K562 (cell line): ENCODE data around the gene DAPK2. TPM values are rescaled to one million over a fixed set of nuclear protein-coding genes. Genes with fewer than 3 reads are reported as not detected.

ENCODE experiments used
- CCAR2 ChIP-seq: fragments of 200-400 bp; formaldehyde crosslinking; IDR thresholded peaks from 2 replicates; pipeline ENCODE4 v1.6.1; 2017; ENCODE audit warnings: mild to moderate bottlenecking, low read depth, low read length
- CHD2 ChIP-seq: IDR thresholded peaks from 2 replicates; pipeline ENCODE4 v1.6.1; 2011; ENCODE audit warnings: low read depth, low read length
- EP300 ChIP-seq: IDR thresholded peaks from 2 replicates; pipeline ENCODE4 v1.6.1; 2012; ENCODE audit warnings: low read length, improper control_type of control experiment
- GTF2A2 ChIP-seq: IDR thresholded peaks from 2 replicates; pipeline ENCODE4 v1.6.1; 2016; ENCODE audit warnings: mild to moderate bottlenecking, missing genetic modification characterization, missing compliant biosample characterization
- HOMEZ ChIP-seq: fragments of 250-450 bp; sonication (Bioruptor Pico); IDR thresholded peaks from 2 replicates; pipeline ENCODE4 v1.4.0; 2020; ENCODE audit warnings: mild to moderate bottlenecking, moderate library complexity
- KLF16 ChIP-seq: IDR thresholded peaks from 2 replicates; pipeline ENCODE4 v1.6.1; 2016; ENCODE audit warnings: antibody characterized with exemption
- NR0B1 ChIP-seq: fragments of 450-650 bp; IDR thresholded peaks from one replicate; pipeline ENCODE4 v1.6.1; 2018; ENCODE audit warnings: mild to moderate bottlenecking, moderate library complexity; ENCODE audit not compliant: partially characterized antibody
- POLR2G ChIP-seq: fragments of 200-400 bp; formaldehyde crosslinking; IDR thresholded peaks from 2 replicates; pipeline ENCODE4 v1.6.1; 2017; ENCODE audit warnings: low read depth, mild to moderate bottlenecking, antibody characterized with exemption, low read length, moderate library complexity
- SAFB2 ChIP-seq: fragments of 200-400 bp; formaldehyde crosslinking; IDR thresholded peaks from 2 replicates; pipeline ENCODE4 v1.6.1; 2018; ENCODE audit warnings: borderline replicate concordance, low read length, low read depth, moderate library complexity; ENCODE audit not compliant: severe bottlenecking
- TAF1 ChIP-seq: IDR thresholded peaks from 2 replicates; pipeline ENCODE4 v1.6.1; 2011; ENCODE audit warnings: mild to moderate bottlenecking, low read length, moderate library complexity; ENCODE audit not compliant: insufficient read depth, control insufficient read depth, severe bottlenecking; ENCODE audit errors: extremely low read depth
- ZBTB49 ChIP-seq: sonication (generic); formaldehyde crosslinking; IDR thresholded peaks from 2 replicates; pipeline ENCODE4 v1.8.0; 2022; ENCODE audit warnings: missing genetic modification reagents, mild to moderate bottlenecking, borderline replicate concordance
- ZEB2 ChIP-seq: fragments of 450-650 bp; IDR thresholded peaks from 2 replicates; pipeline ENCODE4 v1.6.1; 2016
- ZHX1 ChIP-seq: fragments of 150-350 bp; conservative IDR thresholded peaks from 2 replicates; pipeline ENCODE4 v1.6.1; 2014; ENCODE audit warnings: low read length
- ZNF589 ChIP-seq: fragments of 200-800 bp; sonication (Bioruptor generic); IDR thresholded peaks from 2 replicates; pipeline ENCODE4 v1.6.1; 2016; ENCODE audit warnings: low read depth, missing genetic modification characterization, missing compliant biosample characterization
- polyA plus RNA-seq, 8 experiments: library from polyadenylated mRNA; depleted of rRNA in 4 of 8; stranded (reverse) in 5 of 8; unstranded in 3 of 8; fragments of >200 nt; fragmentation: Nextera tagmentation in 2 of 8; fragmentation: Illumina TruSeq in 1 of 8; extraction: Ambion mirVana in 2 of 8; extraction: Trizol in 1 of 8; gene quantifications; 2 replicates each; pipeline versions ENCODE4 v1.2.1 to v1.2.3, GENCODE V29; 2011 to 2014; ENCODE audit warnings: inconsistent platforms in 1 of 8, missing spikeins in 1 of 8
- total RNA-seq, 7 experiments: library from RNA; depleted of rRNA in 6 of 7; stranded (reverse); fragments of >200 nt in 6 of 7; fragmentation: Illumina TruSeq in 2 of 7; extraction: Trizol in 2 of 7; gene quantifications; 2 replicates each; pipeline versions ENCODE4 v1.2.1 to v1.2.3, GENCODE V29; 2011 to 2021; ENCODE audit warnings: low replicate concordance in 1 of 7
- TF ChIP-seq, protein P1 (sequence below): fragments of 250-450 bp; sonication (Bioruptor Pico); IDR thresholded peaks from 2 replicates; pipeline ENCODE4 v1.5.1; 2021; ENCODE audit warnings: mild to moderate bottlenecking
- TF ChIP-seq, protein P2 (sequence below): fragments of 250-450 bp; sonication (Bioruptor Pico); IDR thresholded peaks from 2 replicates; pipeline ENCODE4 v1.8.0; 2022; ENCODE audit warnings: inconsistent platforms, mild to moderate bottlenecking, moderate library complexity, borderline replicate concordance

DAPK2 gene
- total and polyA plus RNA-seq, 9 of the 15 experiments (the other 6 are each of a cell fraction or from before 2014, with no cell fraction given) = 0.14 to 5.2 (median 2.2) TPM

- TF ChIP-seq, protein P1, sequence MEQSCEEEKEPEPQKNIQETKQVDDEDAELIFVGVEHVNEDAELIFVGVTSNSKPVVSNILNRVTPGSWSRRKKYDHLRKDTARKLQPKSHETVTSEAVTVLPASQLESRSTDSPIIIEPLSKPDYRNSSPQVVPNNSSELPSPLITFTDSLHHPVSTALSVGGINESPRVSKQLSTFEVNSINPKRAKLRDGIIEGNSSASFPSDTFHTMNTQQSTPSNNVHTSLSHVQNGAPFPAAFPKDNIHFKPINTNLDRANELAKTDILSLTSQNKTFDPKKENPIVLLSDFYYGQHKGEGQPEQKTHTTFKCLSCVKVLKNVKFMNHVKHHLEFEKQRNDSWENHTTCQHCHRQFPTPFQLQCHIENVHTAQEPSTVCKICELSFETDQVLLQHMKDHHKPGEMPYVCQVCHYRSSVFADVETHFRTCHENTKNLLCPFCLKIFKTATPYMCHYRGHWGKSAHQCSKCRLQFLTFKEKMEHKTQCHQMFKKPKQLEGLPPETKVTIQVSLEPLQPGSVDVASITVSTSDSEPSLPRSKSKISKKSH (CRISPR knock-in tag) = no peak
- TF ChIP-seq ZHX1 (0 out of 2 replicates have a peak, but pooled peaks have one; percentile 28), POLR2G (no peak), GTF2A2 (tag) (no peak), NR0B1 (no peak), CCAR2 (no peak), CHD2 (no peak), HOMEZ (no peak), SAFB2 (no peak), KLF16 (no peak), EP300 (no peak), ZEB2 (no peak), ZBTB49 (CRISPR knock-in tag) (no peak), ZNF589 (CRISPR knock-in tag) (no peak), TAF1 (peak; percentile 76)
- TF ChIP-seq, protein P2, sequence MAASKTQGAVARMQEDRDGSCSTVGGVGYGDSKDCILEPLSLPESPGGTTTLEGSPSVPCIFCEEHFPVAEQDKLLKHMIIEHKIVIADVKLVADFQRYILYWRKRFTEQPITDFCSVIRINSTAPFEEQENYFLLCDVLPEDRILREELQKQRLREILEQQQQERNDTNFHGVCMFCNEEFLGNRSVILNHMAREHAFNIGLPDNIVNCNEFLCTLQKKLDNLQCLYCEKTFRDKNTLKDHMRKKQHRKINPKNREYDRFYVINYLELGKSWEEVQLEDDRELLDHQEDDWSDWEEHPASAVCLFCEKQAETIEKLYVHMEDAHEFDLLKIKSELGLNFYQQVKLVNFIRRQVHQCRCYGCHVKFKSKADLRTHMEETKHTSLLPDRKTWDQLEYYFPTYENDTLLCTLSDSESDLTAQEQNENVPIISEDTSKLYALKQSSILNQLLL (CRISPR knock-in tag) = no peak
Observed at GRCh38 chr15:64092864-64093626, 46.8 kb upstream of the DAPK2 start (continued).
